ENCODE data around the gene ATCAY. TPM values are rescaled to one million over a fixed set of nuclear protein-coding genes. Genes with fewer than 3 reads are reported as not detected.

Gene ATCAY
- total RNA-seq, 4 donors from 2014 or later, result 0.10 TPM; not detected in 3

DNA sequence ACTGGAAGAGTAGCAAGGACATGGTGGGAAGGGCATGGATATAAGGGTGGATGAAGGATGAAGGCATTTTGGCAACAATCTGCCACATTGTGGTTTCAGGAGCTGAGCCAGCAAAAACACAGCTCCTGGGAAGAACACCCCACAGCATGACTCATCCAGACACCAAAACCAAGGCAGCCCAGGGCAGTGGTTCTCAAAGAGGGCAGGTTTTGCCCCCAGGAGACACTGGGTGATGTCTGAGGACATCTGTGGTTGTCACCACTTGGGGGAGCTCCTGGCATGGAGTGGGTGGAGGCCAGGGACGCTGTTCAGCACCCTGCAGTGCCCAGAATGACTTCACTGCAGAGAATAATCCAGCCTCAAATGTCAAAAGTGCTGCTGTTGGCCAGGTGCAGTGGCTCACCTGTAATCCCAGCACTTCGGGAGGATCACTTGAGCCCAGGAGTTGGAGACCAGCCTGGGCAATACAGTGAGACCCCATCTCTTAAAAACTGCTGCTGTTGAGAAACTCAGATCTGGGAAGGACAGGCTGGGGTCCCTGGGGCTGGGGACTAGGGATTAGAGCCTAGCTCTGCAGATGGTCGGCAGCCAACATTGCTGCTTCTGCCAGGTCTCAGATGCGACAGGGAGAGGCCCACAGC is 27.8 kb upstream of the ATCAY start:
- WGBS, 2 donors, result 94% methylated on average over 2 of the region's 4 CpGs
- DNase-seq, result no peak
- Histone ChIP-seq H3K4me3 (replicated peaks in 1 of 3) (no peak overlapping the region), H3K4me1 (no peaks in the 10 kb centered on the region), H3K27ac (no peak overlapping the region), H3K36me3 (no peaks in the 10 kb centered on the region), H3K9me3 (no peaks in the 10 kb centered on the region), H3K27me3 (no peaks in the 10 kb centered on the region)
- no peak for TF ChIP-seq POLR2A (IDR thresholded peaks at IDR 0.05)
- TF ChIP-seq, protein P1, sequence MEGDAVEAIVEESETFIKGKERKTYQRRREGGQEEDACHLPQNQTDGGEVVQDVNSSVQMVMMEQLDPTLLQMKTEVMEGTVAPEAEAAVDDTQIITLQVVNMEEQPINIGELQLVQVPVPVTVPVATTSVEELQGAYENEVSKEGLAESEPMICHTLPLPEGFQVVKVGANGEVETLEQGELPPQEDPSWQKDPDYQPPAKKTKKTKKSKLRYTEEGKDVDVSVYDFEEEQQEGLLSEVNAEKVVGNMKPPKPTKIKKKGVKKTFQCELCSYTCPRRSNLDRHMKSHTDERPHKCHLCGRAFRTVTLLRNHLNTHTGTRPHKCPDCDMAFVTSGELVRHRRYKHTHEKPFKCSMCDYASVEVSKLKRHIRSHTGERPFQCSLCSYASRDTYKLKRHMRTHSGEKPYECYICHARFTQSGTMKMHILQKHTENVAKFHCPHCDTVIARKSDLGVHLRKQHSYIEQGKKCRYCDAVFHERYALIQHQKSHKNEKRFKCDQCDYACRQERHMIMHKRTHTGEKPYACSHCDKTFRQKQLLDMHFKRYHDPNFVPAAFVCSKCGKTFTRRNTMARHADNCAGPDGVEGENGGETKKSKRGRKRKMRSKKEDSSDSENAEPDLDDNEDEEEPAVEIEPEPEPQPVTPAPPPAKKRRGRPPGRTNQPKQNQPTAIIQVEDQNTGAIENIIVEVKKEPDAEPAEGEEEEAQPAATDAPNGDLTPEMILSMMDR (IDR thresholded peaks at IDR 0.05), result no peak
- intact Hi-C loops (cut with DNase I), result no loop called here

DNA sequence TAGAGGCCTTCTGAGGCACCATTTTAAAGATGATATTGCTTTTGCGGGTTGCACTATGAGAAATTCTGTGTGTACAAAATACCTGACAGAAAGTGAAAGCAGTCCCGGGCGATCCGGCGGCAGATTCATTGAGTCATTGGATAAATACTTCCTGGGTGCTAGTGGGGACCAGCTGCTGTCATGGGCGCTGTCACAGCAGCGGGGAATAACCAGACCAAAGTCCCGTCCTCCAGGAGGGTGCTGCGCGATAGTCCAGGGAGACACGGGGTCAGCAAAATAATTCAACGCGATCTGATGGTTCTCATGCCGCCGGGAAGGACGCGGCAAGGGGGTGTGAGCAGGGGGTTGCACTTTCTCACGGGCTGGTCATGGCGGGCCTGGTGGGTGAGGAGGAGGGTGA is 25.2 kb upstream of the ATCAY start:
- H3K4me3 ChIP-seq (replicated peaks in 1 of 3), result no peak overlapping the region
- no peak for DNase-seq
- WGBS, 2 donors, result 91 to 92% methylated on average over 19 of the region's 19 CpGs
- no peaks in the 10 kb centered on the region for H3K27me3 ChIP-seq
- H3K27ac ChIP-seq, result no peak overlapping the region
- no peaks in the 10 kb centered on the region for H3K4me1 ChIP-seq
- H3K9me3 ChIP-seq, result no peaks in the 10 kb centered on the region
- TF ChIP-seq, protein P1 (IDR thresholded peaks at IDR 0.05), result no peak
- intact Hi-C loops (cut with DNase I), result no loop called here
- no peaks in the 10 kb centered on the region for H3K36me3 ChIP-seq

DNA sequence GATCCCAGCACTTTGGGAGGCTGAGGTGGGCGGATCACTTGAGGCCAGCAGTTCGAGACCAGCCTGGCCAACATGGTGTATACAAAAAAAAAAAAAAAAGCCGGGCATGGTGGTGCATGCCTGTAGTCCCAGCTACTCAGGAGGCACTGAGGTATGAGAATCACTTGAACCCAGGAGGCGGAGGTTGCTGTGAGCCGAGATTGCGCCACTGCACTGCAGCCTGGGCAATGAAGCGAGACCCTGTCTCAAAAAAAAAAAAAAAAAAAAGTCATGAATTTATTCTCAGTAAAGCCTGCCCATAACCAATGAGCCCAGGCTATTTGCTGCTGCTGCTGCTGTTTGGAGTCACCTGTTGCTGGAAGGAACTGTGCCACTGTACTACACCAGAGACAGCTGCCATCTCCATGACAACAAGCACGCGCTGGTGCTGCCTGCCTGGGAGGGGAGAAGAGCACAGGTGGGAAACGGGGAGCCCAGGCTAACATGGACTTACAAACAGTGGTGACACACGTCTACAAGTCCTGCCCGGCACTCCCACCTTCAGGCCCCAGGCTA is 23.0 kb upstream of the ATCAY start:
- no peaks in the 10 kb centered on the region for H3K4me1 ChIP-seq
- no peak overlapping the region for H3K27ac ChIP-seq
- no peaks in the 10 kb centered on the region for H3K36me3 ChIP-seq
- intact Hi-C loops (cut with DNase I), result no loop called here
- no peaks in the 10 kb centered on the region for H3K9me3 ChIP-seq
- no peak overlapping the region for H3K4me3 ChIP-seq (replicated peaks in 1 of 3)
- WGBS, 2 donors, result 73 to 74% methylated on average over 12 of the region's 12 CpGs
- no peak for DNase-seq
- TF ChIP-seq POLR2A (IDR thresholded peaks at IDR 0.05), result no peak
- TF ChIP-seq, protein P1 (IDR thresholded peaks at IDR 0.05), result no peak
- H3K27me3 ChIP-seq, result no peaks in the 10 kb centered on the region

DNA sequence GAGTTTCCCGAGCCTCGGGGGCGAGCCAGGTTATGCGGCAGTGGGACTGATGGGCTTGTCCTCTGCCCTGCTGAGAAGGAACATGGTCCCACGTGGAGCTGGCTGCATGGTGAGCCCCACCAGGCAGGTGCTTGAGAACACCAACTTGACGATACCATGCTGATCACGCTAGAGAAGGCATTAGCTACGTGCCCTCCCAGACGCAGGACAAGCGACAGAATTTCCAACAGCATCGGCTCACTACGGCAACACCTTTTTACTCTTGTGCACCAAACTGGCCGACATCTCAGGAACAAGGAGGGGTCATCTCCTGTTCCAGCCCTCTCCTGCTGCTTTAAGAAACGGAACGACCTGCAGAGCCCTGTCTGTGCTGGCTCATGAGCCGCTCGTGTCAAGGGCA is 20.0 kb upstream of the ATCAY start:
- Histone ChIP-seq H3K36me3 (no peaks in the 10 kb centered on the region), H3K9me3 (no peaks in the 10 kb centered on the region), H3K4me3 (replicated peaks in 1 of 3) (no peak overlapping the region), H3K4me1 (no peaks in the 10 kb centered on the region), H3K27me3 (no peaks in the 10 kb centered on the region), H3K27ac (no peak overlapping the region)
- no peak for DNase-seq
- intact Hi-C loops (cut with DNase I), result no loop called here
- WGBS, 2 donors, result 90 to 93% methylated on average over 12 to 17 of the region's 17 CpGs
- no peak for TF ChIP-seq POLR2A (IDR thresholded peaks at IDR 0.05)
- TF ChIP-seq, protein P1 (IDR thresholded peaks at IDR 0.05), result no peak

DNA sequence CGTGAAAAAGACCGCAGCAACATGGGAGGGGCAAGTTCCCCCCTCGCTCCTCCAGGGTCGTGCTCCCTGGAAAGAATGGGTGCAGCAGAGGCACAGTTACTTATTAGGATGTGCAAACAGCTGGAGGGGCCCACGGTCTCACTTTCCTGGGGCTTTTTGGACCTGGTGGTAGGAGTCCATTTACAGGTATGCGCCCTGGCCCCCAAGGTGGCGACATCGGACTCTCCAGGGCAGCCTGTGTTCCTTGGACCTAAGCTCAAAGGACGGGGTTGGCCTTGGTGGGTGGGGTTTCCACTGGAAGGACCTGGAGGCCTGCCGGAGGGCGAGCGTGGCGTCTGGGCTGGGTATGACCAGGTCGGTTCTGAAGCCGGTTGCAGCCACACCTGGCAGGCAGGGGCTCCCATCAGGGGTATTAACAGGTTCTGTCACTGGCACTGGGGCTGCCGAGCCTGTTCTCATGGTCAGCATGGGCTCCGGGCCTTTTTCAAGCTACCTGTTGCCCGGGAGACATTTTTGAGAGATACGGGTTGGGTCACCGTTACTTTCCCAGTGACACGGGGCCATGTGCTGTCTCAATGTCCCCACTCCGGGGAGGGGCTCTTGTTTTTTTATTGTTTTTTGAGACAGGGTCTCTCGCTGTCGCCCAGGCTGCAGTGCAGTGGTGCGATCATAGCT is 17.5 kb upstream of the ATCAY start:
- Histone ChIP-seq H3K27ac (no peak overlapping the region), H3K36me3 (no peaks in the 10 kb centered on the region), H3K9me3 (no peaks in the 10 kb centered on the region), H3K4me3 (replicated peaks in 1 of 3) (no peak overlapping the region), H3K27me3 (peaks cover 2% of the 10 kb centered on the region), H3K4me1 (no peaks in the 10 kb centered on the region)
- DNase-seq, result no peak
- intact Hi-C loops (cut with DNase I), result no loop called here
- TF ChIP-seq, protein P1 (IDR thresholded peaks at IDR 0.05), result no peak
- TF ChIP-seq POLR2A (IDR thresholded peaks at IDR 0.05), result no peak
- WGBS, 2 donors, result 82 to 86% methylated on average over 19 to 23 of the region's 25 CpGs
